ENCODE measurements around the gene GPHN. TPM values are rescaled to one million over a fixed set of nuclear protein-coding genes. Genes with fewer than 3 reads are reported as not detected.

GPHN gene
- total RNA-seq, 1 experiment from 2014 or later, result 18.1 TPM

GRCh38 chr14:66993512-66993911 is 485.6 kb downstream of the GPHN start:
- Mint-ChIP-seq H3K4me3 (no peak overlapping the region), H3K27me3 (ENCODE audit: low read depth) (no peaks in the 10 kb centered on the region), H3K27ac (no peak overlapping the region), H3K4me1 (no peaks in the 10 kb centered on the region), H3K36me3 (no peaks in the 10 kb centered on the region), H3K9me3 (no peaks in the 10 kb centered on the region)
- POLR2A ChIA-PET, result interaction anchor here (0.5 kb wide), 1 partner anchor 485 kb away, joined by 4 read pairs; no protein-coding TSS in a partner anchor
- no peak for TF ChIP-seq FOXK1 (CRISPR knock-in tag; IDR thresholded peaks at IDR 0.05)
- no peak for TF ChIP-seq NFE2L1 (CRISPR knock-in tag; IDR thresholded peaks at IDR 0.05)
- TF ChIP-seq ZNF317 (CRISPR knock-in tag; IDR thresholded peaks at IDR 0.05; ENCODE audit: borderline replicate concordance, low read depth), result no peak
- TF ChIP-seq NFATC4 (CRISPR knock-in tag; IDR thresholded peaks at IDR 0.05), result no peak
- TF ChIP-seq CTCF (IDR thresholded peaks at IDR 0.05), result no peak
- TF ChIP-seq CREB1 (CRISPR knock-in tag; IDR thresholded peaks at IDR 0.05), result no peak
- no peak for TF ChIP-seq ZNF138 (CRISPR knock-in tag; conservative IDR thresholded peaks at IDR 0.05)
- TF ChIP-seq, protein P1, sequence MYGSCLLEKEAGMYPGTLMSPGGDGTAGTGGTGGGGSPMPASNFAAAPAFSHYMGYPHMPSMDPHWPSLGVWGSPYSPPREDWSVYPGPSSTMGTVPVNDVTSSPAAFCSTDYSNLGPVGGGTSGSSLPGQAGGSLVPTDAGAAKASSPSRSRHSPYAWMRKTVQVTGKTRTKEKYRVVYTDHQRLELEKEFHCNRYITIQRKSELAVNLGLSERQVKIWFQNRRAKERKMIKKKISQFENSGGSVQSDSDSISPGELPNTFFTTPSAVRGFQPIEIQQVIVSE (CRISPR knock-in tag; IDR thresholded peaks at IDR 0.05; ENCODE audit: borderline replicate concordance), result no peak
- no peak for TF ChIP-seq ESRRA (CRISPR knock-in tag; IDR thresholded peaks at IDR 0.05; ENCODE audit: borderline replicate concordance)
- TF ChIP-seq ZNF219 (CRISPR knock-in tag; IDR thresholded peaks at IDR 0.05; ENCODE audit: borderline replicate concordance), result no peak
- TF ChIP-seq RORB (CRISPR knock-in tag; IDR thresholded peaks at IDR 0.05), result no peak
- no peak for TF ChIP-seq IRF1 (CRISPR knock-in tag; IDR thresholded peaks at IDR 0.05)
- TF ChIP-seq KAT7 (CRISPR knock-in tag; IDR thresholded peaks at IDR 0.05; ENCODE audit: borderline replicate concordance), result no peak
- no peak for TF ChIP-seq FOXP1 (CRISPR knock-in tag; IDR thresholded peaks at IDR 0.05; ENCODE audit: borderline replicate concordance)
- no peak for DNase-seq (ENCODE audit: low spot score)
- CTCF ChIA-PET, result no interaction called here
- ATAC-seq, result no peak

GRCh38 chr14:66998013-66998412 is 490.1 kb downstream of the GPHN start:
- Mint-ChIP-seq H3K4me3 (no peak overlapping the region), H3K36me3 (no peaks in the 10 kb centered on the region), H3K9me3 (no peaks in the 10 kb centered on the region), H3K27me3 (ENCODE audit: low read depth) (no peaks in the 10 kb centered on the region), H3K27ac (no peak overlapping the region), H3K4me1 (no peaks in the 10 kb centered on the region)
- ChIA-PET CTCF (no interaction called here), POLR2A (no interaction called here)
- ATAC-seq, result no peak
- no peak for DNase-seq (ENCODE audit: low spot score)
- TF ChIP-seq ZNF232 (CRISPR knock-in tag; IDR thresholded peaks at IDR 0.05), result no peak
- no peak for TF ChIP-seq AR (CRISPR knock-in tag; IDR thresholded peaks at IDR 0.05)
- TF ChIP-seq E2F4 (CRISPR knock-in tag; IDR thresholded peaks at IDR 0.05; ENCODE audit: borderline replicate concordance, low read depth), result no peak
- TF ChIP-seq ZNF121 (CRISPR knock-in tag; IDR thresholded peaks at IDR 0.05), result no peak
- TF ChIP-seq ATF3 (CRISPR knock-in tag; conservative IDR thresholded peaks at IDR 0.05), result no peak
- no peak for TF ChIP-seq JAZF1 (CRISPR knock-in tag; IDR thresholded peaks at IDR 0.05)
- no peak for TF ChIP-seq IRF1 (CRISPR knock-in tag; IDR thresholded peaks at IDR 0.05)
- no peak for TF ChIP-seq USF2 (CRISPR knock-in tag; IDR thresholded peaks at IDR 0.05)
- TF ChIP-seq ZNF532 (CRISPR knock-in tag; IDR thresholded peaks at IDR 0.05; ENCODE audit: borderline replicate concordance), result no peak
